NCI-H345 treated with DMSO at 0.1 percent for 48 hours (cell line): ENCODE measurements around the gene SLCO2A1.

Source experiments
- DNase-seq: peaks from one replicate; lab custom pipeline; 2025; ENCODE audit not compliant: unreplicated experiment; lab: John Stamatoyannopoulos, UW

SLCO2A1 gene

DNA sequence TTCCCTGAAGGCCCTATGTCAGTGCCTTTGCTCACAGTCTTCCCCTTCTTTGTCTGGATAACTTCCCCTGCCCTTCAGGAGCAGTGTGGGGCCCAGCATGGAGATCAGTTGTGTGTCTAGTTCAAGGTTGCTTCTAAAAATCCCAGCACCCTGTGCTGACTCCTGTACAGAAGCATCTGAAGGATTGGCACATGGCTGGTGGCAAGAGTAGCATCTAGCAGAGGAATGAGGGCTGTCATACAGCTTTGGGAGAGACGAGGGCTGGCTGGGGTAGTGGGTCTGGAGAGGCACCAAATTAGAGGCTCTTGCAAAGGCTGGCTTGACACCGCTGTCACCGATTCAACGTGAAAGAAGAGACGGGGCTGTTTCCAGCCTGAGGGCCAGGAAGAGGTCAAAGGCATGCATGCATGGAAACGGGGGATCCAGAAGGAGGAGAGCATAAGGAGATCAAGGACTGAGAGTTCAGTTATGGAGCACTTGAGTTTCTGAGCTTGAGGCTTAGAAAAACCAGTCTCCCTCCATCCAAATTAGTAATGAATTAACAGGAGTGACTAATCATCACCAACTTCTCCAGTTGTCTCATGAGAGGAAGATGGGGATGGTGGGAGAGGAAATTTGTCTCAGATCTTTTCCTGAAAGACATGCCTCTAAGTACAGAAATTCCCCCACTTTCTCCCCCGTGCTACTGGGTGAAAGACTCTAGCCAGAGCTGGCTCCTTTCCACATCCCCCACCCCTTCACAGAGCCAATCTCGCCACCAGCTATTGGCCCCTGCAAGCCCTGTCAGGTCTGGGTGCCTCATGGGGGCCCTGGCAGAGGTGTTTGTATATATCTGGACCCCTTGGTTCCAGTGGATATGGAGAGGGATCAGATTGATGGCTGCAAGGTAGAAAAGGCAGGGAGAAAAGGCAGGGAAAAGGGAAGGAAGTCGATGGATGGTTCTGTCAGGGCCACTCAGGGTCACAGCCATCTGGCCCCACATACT is 45.9 kb downstream of the SLCO2A1 start:
- no peak for DNase-seq

DNA sequence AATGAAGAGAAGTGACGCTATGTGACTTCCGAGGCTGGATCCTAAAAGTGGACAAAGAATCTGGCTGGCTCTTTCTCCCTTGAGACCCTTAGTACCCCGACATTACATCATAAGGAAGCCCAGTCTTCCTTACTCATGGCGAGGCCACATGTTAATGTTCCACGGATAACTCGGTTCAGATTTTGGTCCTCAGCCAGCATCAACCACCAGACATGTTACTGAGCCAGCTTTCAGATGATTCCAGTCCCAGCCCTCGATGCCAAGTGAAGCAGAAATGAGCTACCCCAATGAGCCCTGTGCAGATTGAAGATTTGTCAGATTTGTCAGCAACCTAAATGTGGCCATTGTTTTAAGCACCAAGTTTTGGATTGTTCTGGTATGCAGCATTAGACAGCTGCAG is 46.6 kb downstream of the SLCO2A1 start:
- no peak for DNase-seq

DNA sequence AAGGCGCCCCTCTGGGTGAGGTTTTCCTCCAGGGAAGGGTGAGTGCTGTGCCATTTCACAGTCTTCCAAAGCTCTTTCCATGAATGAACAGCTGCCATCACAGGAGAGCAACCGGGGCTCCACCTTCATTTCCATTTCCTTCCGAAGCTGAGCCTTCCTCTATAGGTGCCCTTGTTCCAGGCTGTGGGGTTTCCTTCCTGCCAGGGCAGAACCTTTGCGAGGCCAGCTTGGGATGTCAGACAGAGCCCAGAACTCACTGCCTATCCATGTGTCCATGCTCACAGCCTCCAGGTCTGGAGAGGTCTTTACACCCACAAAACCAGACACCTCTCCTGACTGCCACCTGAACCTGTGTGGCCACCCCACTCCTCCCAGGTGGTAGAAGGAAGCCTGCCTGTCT is 49.2 kb downstream of the SLCO2A1 start:
- no peak for DNase-seq

DNA sequence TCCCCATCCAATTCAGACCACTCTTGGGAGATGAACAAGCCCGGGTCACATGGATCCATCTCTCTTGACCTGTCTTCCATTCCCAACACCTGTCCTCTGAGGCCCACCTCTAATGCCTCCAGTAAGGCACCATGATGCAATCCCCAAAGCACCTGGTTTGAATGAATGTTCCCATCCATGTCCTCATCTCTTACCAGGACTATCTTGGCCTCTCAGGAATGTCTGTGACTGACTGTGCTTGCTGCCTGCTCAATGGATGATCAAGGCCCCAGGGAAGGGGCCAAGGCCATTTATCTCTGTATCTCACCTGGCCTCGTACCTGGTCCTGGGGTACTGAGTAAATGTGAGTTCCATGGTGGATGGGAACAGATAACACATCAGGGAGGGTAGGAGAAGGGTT is 49.7 kb downstream of the SLCO2A1 start:
- no peak for DNase-seq

DNA sequence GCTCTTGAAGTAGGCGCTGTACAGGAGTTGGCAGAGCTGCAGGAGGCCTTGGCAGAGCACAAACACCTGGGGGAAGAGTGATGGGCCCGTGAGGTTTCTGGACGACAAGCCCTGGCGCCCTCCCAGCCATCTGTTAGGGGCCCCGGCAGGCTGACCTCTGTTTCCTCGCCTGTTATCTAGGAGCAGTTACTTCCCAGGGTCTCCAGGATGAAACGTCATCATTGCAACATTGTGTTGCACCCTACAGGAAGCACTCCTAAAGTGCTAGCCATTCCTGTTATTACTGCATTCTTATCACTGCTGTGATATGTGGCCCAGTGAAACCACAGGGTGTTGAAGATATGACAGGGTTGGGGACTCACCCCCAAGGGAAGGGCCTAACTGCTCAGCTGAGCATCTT is 50.2 kb downstream of the SLCO2A1 start:
- no peak for DNase-seq

DNA sequence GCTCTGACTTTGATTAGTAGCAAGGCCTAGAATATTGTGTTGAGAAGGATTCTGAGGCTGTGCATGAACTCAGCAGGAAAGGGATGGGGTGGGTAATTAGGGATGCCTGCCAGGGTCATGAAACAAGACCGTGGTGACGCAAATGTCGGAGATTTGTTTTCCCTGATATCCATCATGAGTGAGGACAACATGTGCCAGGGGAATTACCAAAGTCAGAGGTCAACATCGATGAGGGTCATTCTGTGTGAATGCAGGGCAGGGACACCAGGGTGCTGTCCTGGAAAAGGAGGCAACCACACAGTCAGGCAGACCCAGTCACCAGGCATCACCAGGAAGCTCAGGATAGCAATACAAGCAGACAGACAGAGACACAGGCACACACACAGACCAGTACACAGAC is 52.2 kb downstream of the SLCO2A1 start:
- DNase-seq: no peak

DNA sequence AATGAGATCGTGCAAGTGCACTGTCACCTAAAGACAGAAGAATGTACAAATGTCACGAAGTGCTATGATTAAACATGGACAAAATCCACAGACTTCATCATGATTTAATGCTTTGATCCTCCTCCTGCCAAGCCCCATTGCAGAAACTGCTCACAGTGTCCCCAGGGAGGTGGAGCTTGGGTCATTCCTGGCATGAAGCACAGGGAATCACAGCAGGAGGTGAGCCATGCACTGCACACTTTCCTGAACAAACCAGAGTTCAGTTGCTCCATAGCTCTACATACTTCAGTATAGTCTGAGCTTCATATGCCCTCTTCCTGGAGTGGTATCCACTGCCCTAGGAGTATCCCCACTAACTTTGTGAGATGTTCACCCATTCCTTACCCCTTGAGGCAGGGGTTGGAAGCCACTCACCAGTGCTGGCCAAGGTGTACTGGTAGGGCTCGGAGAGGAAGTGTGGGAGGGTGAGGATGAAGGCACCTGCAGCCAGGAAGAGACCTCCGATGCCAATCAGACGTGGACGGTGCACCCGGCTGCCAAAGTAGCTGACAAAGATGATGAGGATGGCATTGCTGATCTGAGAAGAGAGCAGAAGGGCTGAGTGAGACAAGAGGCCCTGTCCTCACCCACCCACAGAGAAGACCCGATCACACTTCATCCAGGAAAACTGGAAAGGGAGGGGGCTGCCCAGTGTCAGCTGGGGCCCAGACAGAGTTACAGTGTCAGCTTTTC is 56.3 kb downstream of the SLCO2A1 start:
- no peak for DNase-seq

DNA sequence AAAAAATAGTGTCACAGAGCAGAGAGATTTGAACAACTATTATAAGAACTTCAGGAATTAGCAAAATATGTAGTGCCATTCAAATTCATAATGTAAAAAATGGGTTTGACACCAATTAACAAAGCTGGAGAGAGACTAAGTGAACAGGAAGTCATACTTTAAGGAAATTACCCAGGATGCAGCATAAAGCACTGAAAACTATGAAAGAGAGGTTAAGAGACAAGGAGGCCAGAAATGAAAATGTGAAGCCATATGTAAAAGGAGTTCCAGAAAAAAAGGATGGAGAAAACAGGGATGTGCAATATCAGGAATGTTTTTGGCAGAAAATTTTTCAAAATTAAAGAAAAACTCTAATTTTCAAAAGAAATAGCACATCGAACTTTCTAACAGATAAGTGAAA is 57.6 kb downstream of the SLCO2A1 start:
- DNase-seq: no peak

DNA sequence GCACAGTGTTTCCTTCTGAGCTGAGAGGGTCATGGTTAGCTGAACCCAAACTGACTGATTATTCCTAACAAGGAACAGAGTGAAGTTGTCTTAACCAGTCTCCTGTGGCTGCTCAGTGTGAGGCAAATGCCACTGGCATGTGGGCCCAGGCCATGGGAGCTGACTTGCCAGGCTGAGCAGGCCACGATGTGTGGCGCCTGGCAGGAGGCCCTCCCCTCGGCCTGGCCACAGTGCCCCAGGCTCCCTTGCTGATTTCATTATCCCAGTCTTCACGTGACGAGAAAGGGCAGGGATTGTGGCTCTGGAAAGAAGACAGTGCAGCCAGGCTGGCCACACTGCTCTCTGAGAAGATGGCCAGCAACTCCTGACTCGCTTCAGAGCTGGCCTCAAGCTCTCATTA is 58.8 kb downstream of the SLCO2A1 start:
- DNase-seq: no peak

DNA sequence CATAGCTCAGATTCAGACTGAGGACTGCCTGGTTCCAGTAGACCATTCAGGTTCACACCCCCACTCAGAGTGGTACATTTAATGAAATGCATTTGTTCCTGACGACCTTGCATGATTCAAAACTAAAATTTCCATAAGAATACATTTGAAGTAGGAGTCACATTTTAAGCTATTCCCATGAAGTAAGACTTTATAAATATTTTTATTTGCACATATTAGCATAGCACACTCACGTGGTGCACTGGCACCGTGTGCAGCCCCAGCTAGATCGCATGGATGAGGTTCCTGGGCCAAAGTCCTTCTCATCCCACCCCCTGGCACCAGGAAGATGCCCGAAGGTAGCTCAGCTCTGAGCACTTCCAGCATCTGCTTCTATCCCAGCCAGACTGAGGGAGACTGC is 59.4 kb downstream of the SLCO2A1 start:
- DNase-seq: no peak

DNA sequence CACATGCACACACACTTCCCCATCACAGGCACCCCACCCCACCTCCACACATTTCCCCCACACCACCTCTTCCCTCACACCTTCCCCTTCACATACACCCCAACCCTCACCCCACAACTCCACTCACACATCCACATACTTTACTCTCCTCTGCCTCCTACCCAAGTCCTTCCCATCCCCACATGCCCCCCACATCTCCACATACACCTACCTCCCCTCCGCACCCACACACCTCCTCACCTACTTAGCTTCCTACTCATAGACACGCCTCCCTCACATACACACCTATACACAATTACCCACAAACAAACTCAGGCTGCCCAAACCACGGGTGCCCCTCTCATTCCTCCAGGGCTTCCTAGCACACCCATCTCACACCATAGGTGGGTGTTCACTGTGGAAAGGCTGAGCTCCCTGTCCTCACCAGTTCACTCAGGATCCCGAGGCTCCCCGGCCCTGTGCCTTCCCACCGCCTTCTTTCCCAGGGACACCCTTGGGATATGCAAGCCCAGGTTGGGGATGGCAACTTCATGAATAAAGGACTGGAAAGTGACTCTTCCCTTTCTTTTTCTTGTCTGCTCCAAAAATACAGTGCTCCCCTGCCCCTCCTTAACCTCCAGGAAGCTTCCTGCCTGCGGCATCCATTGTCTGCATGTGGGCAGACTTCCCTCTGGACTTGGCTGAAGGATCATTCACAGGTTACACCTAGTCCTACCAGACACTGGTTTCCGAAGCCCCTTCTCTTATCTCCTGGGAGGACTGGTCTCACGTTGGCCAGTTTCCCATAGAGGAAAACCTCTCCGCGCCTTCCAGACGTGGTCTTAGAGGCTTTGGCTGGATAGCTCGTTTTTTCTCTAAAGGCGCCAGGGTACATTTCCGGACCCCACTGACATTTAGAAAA is 61.5 kb downstream of the SLCO2A1 start:
- no peak for DNase-seq

DNA sequence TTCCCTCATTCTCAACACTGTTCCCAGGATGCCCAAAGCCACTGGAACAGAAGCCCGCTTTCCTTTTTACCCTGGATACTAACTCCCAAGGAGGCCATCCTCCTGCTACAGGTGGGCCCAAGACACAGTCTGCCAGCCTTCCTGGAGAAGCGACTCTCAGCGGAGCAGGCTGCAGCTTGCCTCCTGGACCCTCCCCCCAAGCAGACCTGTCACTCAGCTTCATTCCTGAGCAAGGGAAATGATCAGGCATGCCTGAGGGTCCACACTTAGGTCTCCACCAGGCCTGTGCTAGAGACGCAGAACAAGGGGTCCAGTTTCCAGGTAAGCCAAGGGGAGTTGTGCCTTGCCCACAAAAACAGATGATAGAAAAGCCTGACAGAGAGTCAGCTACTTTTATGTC is 62.8 kb downstream of the SLCO2A1 start:
- DNase-seq: no peak

DNA sequence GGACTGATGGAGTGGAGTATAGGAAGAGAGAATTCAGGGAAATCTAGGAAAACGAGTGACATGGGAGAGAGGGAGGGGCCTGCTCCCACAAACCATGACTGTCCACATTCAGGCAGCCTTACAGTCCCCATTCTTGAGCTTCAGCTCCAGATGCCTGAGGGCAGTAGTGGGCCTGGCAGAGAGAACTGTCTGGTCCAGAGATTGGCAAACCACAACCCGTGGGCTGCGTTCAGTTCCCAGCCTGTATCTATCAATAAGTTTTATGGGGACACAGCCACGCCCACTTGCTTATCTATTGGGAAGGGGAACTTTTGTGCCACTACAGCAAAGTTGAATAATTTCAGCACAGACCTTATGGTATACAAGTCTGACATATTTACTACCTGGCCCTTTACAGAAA is 63.8 kb downstream of the SLCO2A1 start:
- no peak for DNase-seq

DNA sequence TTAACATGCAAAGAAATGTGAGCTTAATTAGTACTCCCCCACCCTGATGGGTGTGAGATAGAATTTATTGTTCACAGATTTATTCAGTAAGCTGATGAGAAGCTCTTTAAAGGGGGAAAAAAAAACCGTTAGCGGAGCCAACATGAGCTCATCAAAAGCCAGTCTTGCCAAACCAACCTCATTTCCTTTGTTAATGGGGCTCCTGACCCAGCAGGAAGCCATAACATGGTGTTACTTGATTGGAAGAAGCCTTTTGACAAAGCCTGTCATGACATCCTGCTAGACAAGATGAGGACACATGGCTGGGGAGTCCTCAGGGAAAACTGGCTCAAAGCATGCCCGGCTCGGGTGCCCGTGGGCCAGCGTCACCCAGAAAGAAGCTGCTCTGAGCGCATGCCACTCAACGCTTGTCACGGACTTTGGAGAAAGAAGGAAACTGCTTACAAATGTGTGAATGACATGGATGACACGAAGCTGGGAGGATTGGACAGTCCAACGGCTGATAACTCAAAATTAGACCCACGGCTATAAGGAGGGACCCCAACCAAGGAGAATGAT is 64.6 kb downstream of the SLCO2A1 start:
- DNase-seq: no peak

DNA sequence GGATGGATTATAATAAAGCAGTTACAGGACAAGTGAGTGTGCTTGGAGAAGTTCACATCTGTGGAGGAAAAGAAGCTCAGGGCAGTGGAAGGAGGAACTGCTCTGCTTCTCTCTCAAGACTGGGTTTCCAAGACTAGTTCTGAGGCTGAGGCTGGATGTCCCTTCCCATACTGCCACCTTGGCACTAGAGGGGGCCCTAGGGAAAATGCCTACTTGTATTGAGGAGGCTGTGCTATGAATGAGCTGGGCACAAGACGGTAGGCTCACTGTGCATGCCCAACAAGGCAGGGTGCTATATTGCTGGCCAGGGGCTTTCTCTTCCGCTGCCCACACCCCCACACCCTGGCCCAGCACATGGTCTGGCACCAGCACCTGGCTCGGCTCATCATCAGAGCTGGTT is 65.2 kb downstream of the SLCO2A1 start:
- DNase-seq: no peak

DNA sequence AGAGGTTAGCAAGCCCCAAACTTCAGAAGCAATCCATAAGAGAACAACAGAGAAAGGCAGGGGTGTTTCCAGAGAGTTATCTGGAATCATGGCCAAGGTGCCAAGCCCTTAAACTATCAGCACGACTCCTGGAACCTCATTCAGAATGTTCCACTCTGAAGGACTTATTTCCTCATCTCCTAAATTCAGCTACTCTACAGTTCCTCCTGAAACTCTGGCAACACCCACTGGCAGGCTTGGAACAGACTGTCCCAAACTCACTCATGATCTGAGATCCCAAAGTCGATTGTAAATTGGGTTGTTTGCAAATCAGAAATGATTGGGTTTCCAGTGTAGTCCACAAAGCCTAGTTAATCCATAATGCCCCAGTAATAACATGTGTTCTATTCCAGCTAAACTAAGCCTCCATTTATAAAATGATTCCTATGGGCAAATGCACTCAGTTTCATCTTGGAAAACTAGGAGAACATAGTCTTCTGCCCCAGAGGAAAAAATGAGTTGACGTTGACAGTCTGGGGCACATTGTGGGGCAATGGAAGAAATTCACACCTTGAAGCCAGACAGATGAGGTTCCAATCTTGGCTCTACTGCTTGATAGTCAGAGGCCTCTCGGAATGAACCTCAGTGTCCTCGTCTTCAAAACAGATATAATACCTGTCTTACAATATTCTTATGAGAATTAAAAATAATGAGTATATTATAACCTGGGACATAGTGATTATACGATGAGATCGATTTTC is 65.9 kb downstream of the SLCO2A1 start:
- no peak for DNase-seq

DNA sequence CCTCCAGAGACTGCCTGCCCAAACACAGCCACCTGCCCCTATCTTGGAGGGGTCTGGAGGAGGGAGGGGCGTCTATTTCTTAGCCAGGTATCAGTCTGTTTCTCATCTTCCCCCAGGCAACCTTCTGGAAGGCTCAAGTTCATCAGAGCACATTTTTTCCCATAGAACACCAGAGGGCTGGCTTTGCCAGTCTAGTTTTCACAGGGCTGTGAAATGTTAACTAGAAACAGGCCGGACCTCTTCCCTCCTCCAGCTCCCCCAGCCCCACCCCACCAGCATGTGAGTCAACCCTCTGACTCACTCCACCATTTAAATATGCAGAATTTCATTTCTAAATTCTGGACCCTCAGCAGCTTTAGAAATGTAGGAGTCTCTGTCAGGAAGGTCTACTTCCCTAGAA is 66.9 kb downstream of the SLCO2A1 start:
- DNase-seq: no peak

DNA sequence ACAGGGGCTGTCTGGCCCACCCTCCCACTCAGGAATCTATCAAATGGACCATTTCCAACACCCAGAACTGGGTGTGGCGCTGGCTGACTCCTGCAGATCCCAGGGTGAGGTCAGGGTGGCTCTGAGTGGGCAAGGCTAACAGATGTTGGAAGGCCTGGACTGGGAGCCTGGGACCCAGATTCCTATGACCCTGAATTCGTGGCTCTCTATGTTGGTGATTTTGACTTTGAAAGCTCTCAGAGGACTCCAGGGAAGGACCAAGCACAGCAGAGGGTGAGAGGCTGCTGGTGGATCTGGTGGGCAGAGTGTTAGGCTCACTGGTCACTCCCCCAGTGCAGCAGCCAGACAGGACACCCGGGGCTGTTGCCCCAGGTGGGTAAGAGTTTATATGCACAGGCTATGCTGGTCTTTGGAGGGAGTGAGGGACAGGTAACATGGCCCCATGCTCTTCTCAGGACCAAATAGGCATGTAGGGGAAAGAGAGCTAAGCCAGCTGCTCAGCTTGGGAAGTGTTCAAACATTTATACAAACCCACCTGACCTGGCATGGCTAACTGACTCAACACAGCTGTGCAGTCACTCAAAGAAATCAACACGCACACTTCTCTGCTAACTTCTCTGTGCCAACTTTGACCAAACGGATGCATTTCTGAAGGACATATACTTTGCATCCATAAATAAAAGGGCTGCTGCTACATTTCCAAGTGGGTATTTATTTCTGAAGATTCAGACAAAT is 71.5 kb downstream of the SLCO2A1 start:
- no peak for DNase-seq

DNA sequence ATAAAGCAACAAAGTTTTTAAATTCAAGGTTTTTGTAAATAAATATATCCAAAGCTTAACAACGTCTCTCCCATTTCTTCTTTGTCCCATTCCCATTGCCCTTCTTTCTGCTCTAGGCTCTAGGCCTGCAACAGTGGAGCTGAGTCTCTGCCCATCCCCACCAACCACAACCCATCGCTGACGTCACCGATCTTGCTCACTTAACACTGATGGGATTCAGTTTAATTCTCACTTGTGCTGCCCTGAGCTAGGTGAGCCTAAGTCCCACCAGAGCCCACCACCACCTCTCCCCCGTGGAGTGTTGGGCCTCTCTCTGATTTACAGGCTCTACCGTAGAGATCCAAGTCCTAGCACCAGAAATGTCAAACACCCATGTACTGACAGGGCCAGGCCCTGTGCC is 72.7 kb downstream of the SLCO2A1 start:
- DNase-seq: no peak

DNA sequence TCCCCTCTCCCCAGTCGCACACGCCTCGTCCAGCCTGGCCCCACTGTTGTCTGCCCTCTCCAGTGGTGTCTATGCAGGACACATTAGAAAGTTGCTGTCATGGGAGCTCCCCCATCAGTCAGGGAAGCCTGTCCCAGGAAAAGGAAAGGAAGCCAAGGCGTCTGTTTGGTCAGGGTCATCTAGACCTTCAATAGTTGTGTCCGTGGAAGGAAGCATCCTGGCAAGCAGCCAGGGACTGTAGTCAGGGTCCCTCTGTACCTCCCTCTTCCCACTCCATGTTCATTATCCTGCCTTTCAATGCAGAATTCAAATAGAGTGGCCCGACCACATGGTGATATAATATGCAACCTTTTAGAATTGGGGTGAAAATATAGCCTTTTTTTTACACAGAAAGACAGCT is 73.4 kb downstream of the SLCO2A1 start:
- no peak for DNase-seq
